Liver (tissue), 3 donors: ENCODE data around the gene HOXD8.

ENCODE experiments used
- EGR1 ChIP-seq, 2 donors: IDR thresholded peaks; 2 replicates each; pipeline ENCODE4 v1.6.1; 2016 to 2018; ENCODE audit warnings: antibody characterized with exemption in 2 of 2, low read depth in 2 of 2
- HNF4G ChIP-seq: IDR thresholded peaks from 2 replicates; pipeline ENCODE4 v1.6.1; 2016; ENCODE audit warnings: antibody characterized with exemption
- MAX ChIP-seq: IDR thresholded peaks from 2 replicates; pipeline ENCODE4 v1.6.1; 2016; ENCODE audit warnings: antibody characterized with exemption
- RAD21 ChIP-seq, 2 donors: IDR thresholded peaks; 2 replicates each; pipeline ENCODE4 v1.6.1; 2016; ENCODE audit warnings: antibody characterized with exemption in 2 of 2, mild to moderate bottlenecking in 2 of 2
- SP1 ChIP-seq: IDR thresholded peaks from 2 replicates; pipeline ENCODE4 v1.6.1; 2018; ENCODE audit warnings: antibody characterized with exemption, mild to moderate bottlenecking
- TAF1 ChIP-seq: conservative IDR thresholded peaks from 2 replicates; pipeline ENCODE4 v1.6.1; 2016; ENCODE audit warnings: antibody characterized with exemption, mild to moderate bottlenecking
- TF ChIP-seq, protein P1 (sequence below): fragments of 150-350 bp; IDR thresholded peaks from 2 replicates; pipeline ENCODE4 v1.5.1; 2017; ENCODE audit warnings: improper control_type of control experiment, low read depth, low read length; ENCODE audit not compliant: missing input control
- donor health status: healthy.
- donor health status: healthy.

- TF ChIP-seq SP1 (no peak), TAF1 (no peak), RAD21 (IDR thresholded peaks at IDR 0.05) (no peak), HNF4G (no peak), EGR1 (IDR thresholded peaks at IDR 0.05; ENCODE audit: low read depth in 2 of 2) (no peak), MAX (no peak)
- TF ChIP-seq, protein P1, sequence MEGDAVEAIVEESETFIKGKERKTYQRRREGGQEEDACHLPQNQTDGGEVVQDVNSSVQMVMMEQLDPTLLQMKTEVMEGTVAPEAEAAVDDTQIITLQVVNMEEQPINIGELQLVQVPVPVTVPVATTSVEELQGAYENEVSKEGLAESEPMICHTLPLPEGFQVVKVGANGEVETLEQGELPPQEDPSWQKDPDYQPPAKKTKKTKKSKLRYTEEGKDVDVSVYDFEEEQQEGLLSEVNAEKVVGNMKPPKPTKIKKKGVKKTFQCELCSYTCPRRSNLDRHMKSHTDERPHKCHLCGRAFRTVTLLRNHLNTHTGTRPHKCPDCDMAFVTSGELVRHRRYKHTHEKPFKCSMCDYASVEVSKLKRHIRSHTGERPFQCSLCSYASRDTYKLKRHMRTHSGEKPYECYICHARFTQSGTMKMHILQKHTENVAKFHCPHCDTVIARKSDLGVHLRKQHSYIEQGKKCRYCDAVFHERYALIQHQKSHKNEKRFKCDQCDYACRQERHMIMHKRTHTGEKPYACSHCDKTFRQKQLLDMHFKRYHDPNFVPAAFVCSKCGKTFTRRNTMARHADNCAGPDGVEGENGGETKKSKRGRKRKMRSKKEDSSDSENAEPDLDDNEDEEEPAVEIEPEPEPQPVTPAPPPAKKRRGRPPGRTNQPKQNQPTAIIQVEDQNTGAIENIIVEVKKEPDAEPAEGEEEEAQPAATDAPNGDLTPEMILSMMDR: no peak
Observed at GRCh38 chr2:176134035-176134434, 4.5 kb downstream of the HOXD8 start.
